Stimulated activated naive CD8-positive, alpha-beta T cell treated with anti-CD3 and anti-CD28 coated beads, Interleukin-15, Interleukin-2, amounts not matched to agents 100 U/mL and 50 U/mL, for 24 hours (primary cell): Measurements from ENCODE around the gene CCDC184.
A peak's percentile ranks its signal among the peaks of the same experiment; 100 is the strongest.
"Not testable (repeated sequence)": the region's sequence is repeated elsewhere in the genome, so short reads cannot be mapped to it uniquely, and the experiment has no call there.

Experiments
- ATAC-seq: fragments of 150-1000 bp; cut with Tn5 transposase; one replicate; pipeline ENCODE4 v1.10.0; 2021
- DNase-seq: peaks from one replicate; pipeline ENCODE4 v3.0.0; 2021

Gene CCDC184

GRCh38 chr12:48183091-48183875 lies at the start of gene CCDC184:
Gene CCDC184 (plus strand): TSS chr12:48183644. CDS start chr12:48184123, 479 bp downstream.
- DNase-seq: peak; percentile 69
- ATAC-seq: peak; percentile 73

- DNase-seq (no peak), ATAC-seq (no peak)
Measured at GRCh38 chr12:48135027-48135426, 48.4 kb upstream of the CCDC184 start.

- DNase-seq (no peak), ATAC-seq (no peak)
Measured at GRCh38 chr12:48142818-48143674, 40.4 kb upstream of the CCDC184 start.

DNA sequence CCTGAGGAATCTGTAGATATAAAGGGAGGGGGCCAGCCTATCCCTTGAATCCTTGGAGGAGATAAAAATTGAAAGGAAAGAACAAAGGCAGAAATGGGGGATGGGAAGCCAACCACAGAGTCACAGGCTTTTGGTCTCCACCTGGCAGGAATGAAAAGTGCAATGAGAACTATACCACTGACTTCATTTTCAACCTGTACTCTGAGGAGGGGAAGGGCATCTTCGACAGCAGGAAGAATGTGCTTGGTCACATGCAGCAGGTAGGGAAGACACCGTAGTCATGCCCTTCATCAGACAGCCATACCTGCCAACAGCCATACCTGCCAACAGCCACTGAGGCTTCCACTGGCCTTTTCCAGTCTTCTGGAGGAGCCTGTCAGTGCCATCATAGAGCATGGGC lies 39.5 kb upstream of the CCDC184 start:
- no peak for ATAC-seq

GRCh38 chr12:48145981-48146380 lies 37.5 kb upstream of the CCDC184 start:
- ATAC-seq (no peak), DNase-seq (no peak)

More for the DNA sequence above, 39.5 kb upstream of the CCDC184 start:
- DNase-seq: no peak

DNA sequence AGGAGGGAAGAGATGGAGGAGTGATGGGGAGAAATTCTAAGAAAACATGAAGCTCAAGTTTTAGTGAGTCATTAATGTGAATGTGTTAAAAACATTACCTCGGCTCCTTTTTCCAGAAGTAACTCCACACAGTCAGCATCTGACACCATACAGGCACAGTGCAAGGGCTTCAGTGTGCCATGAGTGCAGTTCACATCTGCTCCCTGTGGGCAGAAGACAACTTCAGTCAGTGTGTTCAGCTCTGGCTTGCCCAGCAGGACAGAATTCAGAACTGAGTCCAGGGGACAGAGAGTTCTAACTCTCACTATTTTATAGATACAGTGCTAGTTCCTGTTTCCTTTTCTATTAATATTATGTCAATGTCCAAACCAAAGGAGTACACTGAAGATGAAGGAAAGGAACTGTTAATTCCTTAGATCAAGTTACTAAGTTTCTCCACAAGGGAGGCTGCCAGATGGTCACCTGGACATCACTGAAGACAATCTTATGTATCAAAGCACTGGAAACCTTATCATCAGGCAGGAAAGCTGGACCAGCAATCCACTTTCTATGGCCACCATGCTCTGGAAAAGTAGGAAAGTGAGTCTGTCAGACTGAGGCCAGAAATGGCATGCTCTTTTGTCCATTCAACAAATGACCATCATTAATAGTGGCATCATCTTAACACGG lies 32.2 kb upstream of the CCDC184 start:
- ATAC-seq (peak; percentile 42), DNase-seq (no peak)

GRCh38 chr12:48155786-48156185 lies 27.7 kb upstream of the CCDC184 start:
- not testable (repeated sequence) for ATAC-seq, DNase-seq

DNA sequence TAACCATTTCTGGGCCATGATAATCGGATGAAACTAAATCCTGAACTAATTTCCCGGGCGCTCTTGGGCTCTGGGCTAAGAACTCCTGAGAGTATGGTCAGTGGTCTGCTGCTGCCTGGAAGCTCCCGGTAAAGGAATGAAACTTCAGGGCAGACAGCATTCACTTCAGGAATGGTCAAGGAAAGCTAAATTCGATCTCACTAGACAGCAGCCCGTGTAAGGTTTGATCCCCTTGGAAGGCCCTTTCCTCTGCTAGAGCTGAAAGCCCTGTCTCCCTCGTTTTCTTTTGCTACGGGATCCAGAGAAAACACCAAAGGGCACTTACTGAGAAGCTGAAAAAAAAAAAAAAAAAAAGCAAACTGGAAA lies 26.8 kb upstream of the CCDC184 start:
- no peak for ATAC-seq
- DNase-seq: no peak

GRCh38 chr12:48157018-48157888 lies 26.2 kb upstream of the CCDC184 start, which contains the start of gene ASB8:
Gene ASB8 (minus strand): TSS chr12:48157515. CDS start chr12:48153496, 4,019 bp downstream.
- ATAC-seq (peak; percentile 94), DNase-seq (peak; percentile 99)

GRCh38 chr12:48157889-48158370 lies 25.5 kb upstream of the CCDC184 start:
- peak; percentile 5 for ATAC-seq
- peak; percentile 27 for DNase-seq

- no peak for ATAC-seq
- no peak for DNase-seq
Measured at GRCh38 chr12:48160046-48160445, 23.4 kb upstream of the CCDC184 start.

- DNase-seq (no peak), ATAC-seq (no peak)
Measured at GRCh38 chr12:48160807-48161206, 22.6 kb upstream of the CCDC184 start.

DNA sequence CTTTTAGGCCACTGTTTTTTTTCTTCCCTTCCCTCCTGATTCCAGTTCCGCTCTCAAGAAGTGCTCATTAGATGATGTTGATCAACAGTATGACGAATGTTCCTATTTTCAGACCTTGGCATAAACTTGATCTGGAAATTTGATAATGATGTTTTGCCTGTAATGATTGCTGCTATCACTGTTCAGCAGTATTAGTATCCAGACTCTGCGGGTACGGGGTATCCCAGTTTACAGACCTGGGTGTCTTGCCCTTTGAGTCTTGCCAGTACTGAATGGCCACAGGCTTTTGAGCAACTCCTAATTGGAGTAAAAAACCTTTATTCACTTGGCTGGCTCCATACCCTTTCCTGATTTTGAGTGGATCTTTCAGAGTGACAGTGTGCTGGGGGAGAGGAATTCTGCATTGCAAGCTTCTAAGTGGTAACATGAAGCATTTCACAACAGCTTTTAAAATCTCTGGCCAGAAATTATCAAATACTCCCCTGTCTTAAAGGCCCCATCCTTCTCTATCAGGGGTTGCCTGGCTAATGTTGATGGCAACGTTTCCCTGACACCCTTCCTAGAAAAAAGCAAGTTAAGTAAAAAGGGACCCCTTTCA lies 20.2 kb upstream of the CCDC184 start:
- ATAC-seq: no peak
- DNase-seq: no peak

- no peak for ATAC-seq
- no peak for DNase-seq
Measured at GRCh38 chr12:48164451-48164850, 19.0 kb upstream of the CCDC184 start.

DNA sequence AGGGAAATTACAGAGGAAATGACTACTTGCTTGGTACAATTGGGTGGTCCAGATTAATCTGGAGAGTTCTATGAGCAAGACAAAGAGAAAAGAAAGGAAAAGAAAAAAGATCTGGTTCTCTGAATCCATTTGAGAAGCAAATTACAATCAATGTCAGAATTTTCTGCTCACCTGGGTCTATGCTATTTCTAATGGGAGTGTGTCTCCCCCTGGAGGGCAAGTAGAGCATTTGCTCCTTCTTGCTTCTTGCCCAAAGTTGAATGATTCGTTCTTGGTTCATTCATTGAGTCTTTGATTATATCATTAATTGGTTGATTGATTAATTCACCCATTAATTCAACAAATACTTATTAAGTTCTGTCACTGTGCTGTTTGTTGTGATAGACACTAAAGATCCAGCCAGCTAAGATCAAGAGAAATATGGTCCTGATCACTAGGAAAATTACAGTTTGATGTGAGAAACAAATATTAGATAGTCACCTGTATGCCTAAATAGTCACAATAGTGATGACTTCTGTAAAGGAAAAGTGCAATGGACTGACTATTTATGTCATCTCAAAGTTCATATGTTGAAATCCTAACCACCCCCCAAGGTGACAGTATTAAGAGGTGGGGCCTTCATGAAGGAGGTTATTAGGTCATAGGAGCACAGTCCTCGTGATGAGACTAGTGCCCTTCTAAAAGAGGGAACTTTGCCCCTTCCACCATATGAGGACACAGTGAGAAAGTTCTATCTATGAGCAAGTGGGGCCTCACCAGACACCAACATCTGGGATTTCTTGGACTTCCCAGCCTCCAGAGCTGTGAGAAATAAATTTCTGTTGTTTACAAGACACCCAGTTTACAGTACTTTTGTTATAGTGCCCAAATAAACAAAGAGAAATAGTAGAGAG lies 18.1 kb upstream of the CCDC184 start:
- ATAC-seq (no peak), DNase-seq (peak; percentile 47)

DNA sequence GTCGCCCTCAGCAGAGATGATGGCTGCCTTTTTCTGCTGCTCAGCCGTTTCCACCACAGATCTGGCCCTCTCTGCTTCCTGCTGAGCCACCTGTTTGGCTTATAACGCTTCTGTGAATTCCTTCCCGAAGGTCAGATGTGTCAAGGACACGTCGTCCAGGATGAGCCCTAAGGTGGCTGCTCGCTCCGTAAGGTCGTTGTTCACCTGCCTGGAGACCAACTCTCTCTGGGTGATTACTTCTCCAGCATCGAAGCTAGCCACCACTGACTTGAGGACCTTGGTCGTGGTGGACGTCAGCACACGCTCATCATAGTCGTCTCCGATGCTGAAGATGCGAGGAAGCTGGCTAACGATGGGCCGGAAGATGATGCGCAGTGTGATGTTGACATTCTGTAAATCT lies 14.4 kb upstream of the CCDC184 start:
- ATAC-seq (no peak), DNase-seq (no peak)

GRCh38 chr12:48175613-48176416 lies 7.6 kb upstream of the CCDC184 start:
- DNase-seq: no peak
- no peak for ATAC-seq

DNA sequence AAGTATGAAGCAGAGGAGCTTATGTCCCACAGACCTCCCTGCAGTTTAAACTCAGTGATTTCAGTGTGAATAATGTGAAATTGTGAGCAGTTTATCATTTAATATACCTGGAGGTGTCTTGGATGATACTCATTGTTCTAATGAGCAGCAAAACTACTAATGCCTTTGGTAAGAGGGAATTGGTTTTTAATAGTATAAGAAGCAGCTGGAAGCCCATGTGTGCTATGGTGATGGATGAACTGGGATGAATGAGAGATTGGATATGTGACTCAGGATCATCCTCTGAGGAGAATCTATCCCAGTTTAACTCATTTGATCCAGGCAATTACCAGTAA lies 7.1 kb upstream of the CCDC184 start:
- ATAC-seq (no peak), DNase-seq (no peak)

DNA sequence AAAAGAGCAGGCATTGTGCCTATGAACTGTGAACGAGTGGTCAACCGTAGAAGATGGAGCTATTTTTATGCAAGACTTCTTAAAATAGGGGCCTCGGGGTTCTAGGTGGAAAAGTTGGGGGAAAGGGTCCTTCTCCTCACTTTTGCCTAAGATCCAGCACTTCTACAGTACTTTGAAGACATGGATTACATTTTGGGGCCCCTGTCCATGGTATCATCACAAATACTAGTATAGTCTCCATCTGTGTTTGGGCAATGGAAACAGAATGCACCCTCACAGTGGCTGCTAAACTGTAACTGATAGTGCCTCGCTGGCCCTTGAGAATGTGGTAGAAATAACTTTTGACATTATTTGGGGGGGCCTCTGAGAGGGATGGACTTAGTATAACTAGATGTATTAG lies 5.5 kb upstream of the CCDC184 start:
- no peak for ATAC-seq
- no peak for DNase-seq
